ENCODE data around the gene AARS2.

The AARS2 gene

GRCh38 chr6:44260011-44260410 lies 53.1 kb downstream of the AARS2 start:
- peak; percentile 43 for DNase-seq

GRCh38 chr6:44258921-44259320 lies 54.2 kb downstream of the AARS2 start:
- DNase-seq, result peak; percentile 41

DNA sequence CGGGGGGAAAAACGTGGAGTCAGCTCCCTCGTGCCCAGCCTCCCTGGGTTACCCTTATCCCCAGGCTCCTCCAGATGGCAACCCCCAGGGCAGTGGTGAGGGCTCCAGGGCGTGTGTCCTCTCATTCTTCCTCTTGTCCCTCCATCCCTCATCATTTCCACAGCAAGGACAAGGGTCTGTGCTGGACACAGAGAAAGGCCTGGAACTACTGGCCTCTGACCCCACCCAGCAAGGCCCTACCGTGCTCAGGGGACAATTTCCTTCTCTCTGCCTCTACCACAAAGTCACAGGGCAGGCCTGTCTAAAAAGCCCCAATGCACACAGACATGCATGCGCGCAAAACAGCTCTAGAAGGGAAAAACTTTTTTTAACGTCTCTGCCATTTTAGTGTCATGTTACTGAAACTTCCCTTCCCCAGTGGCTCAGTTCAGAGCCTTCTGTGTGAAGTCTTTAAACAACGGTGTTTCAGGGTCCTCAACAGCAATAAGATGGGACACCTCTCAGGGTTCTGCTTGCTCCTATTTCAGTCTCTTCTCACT lies 54.8 kb downstream of the AARS2 start:
- no peak for DNase-seq

- no peak for DNase-seq
These were observed 55.3 kb downstream of the AARS2 start for GRCh38 chr6:44257753-44258324.

DNA sequence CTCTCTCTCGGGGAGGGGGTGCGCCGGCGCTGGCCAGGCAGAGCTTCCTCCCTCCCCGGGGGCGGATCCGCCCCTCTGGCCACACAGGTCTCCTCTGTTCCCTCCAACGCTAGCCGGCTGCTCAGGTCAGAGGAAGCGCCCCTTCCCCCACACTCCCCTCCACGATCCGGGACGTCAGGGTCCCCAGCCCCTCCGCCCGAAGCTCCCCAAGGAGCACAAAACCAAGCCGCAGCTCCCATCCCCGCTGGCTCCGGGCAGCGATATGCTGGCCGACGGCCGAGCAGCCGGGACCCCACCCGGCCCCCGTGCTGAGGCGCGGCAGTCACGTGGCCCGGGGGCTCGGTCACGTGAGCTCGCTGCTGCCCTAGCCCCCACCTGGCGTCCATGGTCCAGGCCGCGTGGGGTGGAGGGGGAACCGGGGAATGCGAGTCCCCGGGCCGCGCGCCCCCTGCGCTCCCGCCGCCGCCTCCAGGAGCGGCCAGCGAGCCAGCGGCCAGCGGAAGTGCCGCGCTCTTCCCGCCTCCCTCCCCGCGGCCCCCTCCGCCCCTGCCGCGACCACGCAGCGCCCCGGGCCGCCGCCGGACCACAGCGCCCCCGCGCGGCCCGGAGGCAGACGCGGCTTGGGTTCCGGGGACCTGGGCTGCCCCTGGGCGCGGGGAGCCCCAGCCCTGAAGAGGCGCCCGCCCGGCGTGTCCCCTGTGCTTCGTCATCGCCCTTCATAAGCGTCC lies 56.0 kb downstream of the AARS2 start, which contains the start of gene SLC35B2:
SLC35B2 (minus strand) TSS at position 504 of the 728 bp plus-strand sequence; CDS start at position 386, 118 bp downstream.
- peak; percentile 93 for DNase-seq

- DNase-seq, result no peak
These were observed 56.4 kb downstream of the AARS2 start for GRCh38 chr6:44256775-44257024.

DNA sequence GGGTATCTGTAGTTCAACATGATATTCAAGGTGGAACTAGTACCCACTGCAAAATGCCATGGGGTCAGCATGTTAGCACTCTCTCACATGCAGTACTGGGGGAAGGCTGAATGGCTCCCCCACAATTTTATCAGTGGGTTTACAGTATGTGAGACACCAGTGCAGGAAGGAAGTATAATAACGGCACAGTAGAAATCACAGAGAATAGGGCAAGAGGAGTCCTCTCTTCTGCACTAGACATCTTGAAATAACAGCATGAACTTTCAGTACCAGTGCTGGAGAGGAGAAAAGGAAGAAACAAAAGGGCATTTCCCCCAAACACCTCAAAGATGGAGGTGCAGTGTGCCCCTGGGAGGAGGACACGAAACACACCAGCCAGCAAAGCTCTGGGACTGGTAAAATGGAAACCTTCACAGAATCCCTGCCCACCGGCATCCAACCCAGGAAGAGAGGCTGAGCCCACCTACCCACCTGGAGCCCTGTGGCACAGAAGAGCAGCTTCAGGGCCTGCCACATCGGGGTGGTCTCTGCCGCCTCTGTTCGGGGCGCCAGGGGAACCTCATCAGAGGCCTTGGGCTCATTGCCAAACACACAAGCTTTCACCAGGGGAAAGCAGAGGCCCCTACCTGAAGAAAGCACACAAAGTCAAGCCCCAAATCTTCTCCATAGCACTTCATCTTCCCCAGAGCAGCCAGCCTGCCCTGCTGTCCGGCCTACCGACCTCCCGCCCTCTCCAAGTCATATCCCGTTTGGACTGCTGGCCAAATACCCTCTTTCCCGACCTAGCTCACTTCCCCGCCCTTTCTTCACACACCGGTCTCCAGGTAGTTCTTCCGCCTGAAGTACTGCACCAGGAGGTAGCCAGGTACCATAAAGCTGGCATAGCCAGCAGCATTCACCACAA lies 57.0 kb downstream of the AARS2 start:
- peak; percentile 73 for DNase-seq

GRCh38 chr6:44255105-44255808 lies 57.9 kb downstream of the AARS2 start:
- DNase-seq, result no peak

- no peak for DNase-seq
These were observed 58.7 kb downstream of the AARS2 start for GRCh38 chr6:44254191-44255104.

DNA sequence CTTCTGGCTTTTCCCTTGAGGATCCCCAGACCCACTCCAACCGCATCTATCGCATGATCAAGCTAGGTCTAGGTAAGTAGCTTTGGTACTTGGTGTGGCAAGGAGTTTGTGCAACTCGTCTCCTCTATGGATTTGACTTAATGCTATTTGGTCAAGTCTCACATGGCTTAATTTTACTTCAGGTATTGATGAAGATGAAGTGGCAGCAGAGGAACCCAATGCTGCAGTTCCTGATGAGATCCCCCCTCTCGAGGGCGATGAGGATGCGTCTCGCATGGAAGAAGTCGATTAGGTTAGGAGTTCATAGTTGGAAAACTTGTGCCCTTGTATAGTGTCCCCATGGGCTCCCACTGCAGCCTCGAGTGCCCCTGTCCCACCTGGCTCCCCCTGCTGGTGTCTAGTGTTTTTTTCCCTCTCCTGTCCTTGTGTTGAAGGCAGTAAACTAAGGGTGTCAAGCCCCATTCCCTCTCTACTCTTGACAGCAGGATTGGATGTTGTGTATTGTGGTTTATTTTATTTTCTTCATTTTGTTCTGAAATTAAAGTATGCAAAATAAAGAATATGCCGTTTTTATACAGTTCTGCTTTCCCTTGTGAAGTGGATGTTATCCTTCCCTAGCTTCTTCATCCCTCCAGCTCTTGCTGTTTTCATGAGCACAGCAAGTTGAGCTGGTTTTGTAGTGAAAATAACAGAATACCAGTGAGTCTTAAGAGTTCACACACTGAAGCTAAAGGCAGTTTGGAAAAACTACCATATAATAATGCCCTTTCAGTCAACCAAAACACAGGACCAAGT lies 59.6 kb downstream of the AARS2 start:
- DNase-seq, result peak; percentile 80

- no peak for DNase-seq
These were observed 61.3 kb downstream of the AARS2 start for GRCh38 chr6:44251576-44252524.

DNA sequence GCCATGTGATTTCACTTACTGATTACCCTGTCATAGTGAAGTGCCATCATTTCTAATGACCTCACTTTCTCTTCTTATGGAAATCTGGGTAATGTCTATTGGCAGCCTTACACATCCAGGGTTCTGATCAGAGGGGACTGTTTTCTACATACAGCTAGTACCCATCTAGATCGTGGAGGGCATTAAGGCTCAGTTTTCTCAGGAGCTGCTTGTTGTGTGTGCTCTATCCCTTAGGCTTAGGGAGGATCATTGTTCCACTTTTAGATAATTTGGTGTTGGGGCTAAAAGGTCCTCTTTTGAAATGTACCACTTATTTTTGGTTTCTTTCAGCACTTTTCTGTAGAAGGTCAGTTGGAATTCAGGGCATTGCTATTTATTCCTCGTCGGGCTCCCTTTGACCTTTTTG lies 62.4 kb downstream of the AARS2 start:
- DNase-seq, result no peak

- no peak for DNase-seq
These were observed 63.0 kb downstream of the AARS2 start for GRCh38 chr6:44250067-44250717.

Measured in islet precursor cell (in vitro differentiated cells).